Keratinocyte (primary cell): ENCODE measurements around the gene GAPDHS. TPM values are rescaled to one million over a fixed set of nuclear protein-coding genes. Genes with fewer than 3 reads are reported as not detected.

Experiments used
- DNase-seq: peaks from one replicate; pipeline ENCODE4 v3.0.0-alpha.2; 2011; ENCODE audit warnings: low read depth, missing footprints, low spot score
- FAIRE-seq: peaks from 2 replicates; lab custom pipeline; 2011; peaks lifted over from hg19 to GRCh38; lab: Jason Lieb, UNC
- H2AFZ ChIP-seq: 2 replicates; pipeline ENCODE4 v1.6.0; 2012; ENCODE audit warnings: low read length, control low read depth, inconsistent platforms; ENCODE audit not compliant: control insufficient read depth
- H3K27ac ChIP-seq: 2 replicates; pipeline ENCODE4 v1.5.1; 2011; ENCODE audit warnings: low read length; ENCODE audit not compliant: control insufficient read depth, insufficient read depth
- H3K27me3 ChIP-seq: 3 replicates; pipeline ENCODE4 v1.6.0; 2011; ENCODE audit warnings: low read length; ENCODE audit not compliant: control insufficient read depth, insufficient read depth; ENCODE audit errors: extremely low read depth
- H3K36me3 ChIP-seq, 2 experiments: 2 replicates in 1 of 2; 3 replicates in 1 of 2; pipeline ENCODE4 v1.5.1; 2011; ENCODE audit warnings: low read length in 2 of 2, mild to moderate bottlenecking in 1 of 2; ENCODE audit not compliant: control insufficient read depth in 2 of 2, insufficient read depth in 2 of 2; ENCODE audit errors: extremely low read depth in 1 of 2
- H3K4me1 ChIP-seq: 3 replicates; pipeline ENCODE4 v1.5.1; 2011; ENCODE audit warnings: low read length; ENCODE audit not compliant: control insufficient read depth, insufficient read depth; ENCODE audit errors: extremely low read depth
- H3K4me2 ChIP-seq: 3 replicates; pipeline ENCODE4 v1.6.0; 2011; ENCODE audit warnings: low read depth, low read length; ENCODE audit not compliant: control insufficient read depth, insufficient read depth; ENCODE audit errors: extremely low read depth
- H3K4me3 ChIP-seq, 3 experiments: fragments of 200-600 bp in 1 of 3; sonication (generic) in 1 of 3; 2 replicates in 2 of 3; 3 replicates in 1 of 3; pipeline ENCODE4 v1.5.1; 2011 to 2016; ENCODE audit warnings: low read length in 3 of 3, mild to moderate bottlenecking in 3 of 3, control low read depth in 2 of 3, inconsistent platforms in 1 of 3, low read depth in 1 of 3, mixed read lengths in 1 of 3, mixed run types in 1 of 3, moderate library complexity in 1 of 3; ENCODE audit not compliant: control insufficient read depth in 2 of 3, insufficient read depth in 2 of 3; ENCODE audit errors: extremely low read depth in 1 of 3
- H3K79me2 ChIP-seq: 2 replicates; pipeline ENCODE4 v1.6.0; 2012; ENCODE audit warnings: low read length; ENCODE audit not compliant: control insufficient read depth, insufficient read depth
- H3K9ac ChIP-seq: 3 replicates; pipeline ENCODE4 v1.6.0; 2011; ENCODE audit warnings: low read length; ENCODE audit not compliant: control insufficient read depth, insufficient read depth; ENCODE audit errors: extremely low read depth
- H3K9me1 ChIP-seq: 3 replicates; pipeline ENCODE4 v1.6.0; 2011; ENCODE audit warnings: low read length; ENCODE audit not compliant: control insufficient read depth, insufficient read depth; ENCODE audit errors: extremely low read depth
- H3K9me3 ChIP-seq: 2 replicates; pipeline ENCODE4 v1.5.1; 2012; ENCODE audit warnings: low read depth, low read length; ENCODE audit not compliant: control insufficient read depth
- H4K20me1 ChIP-seq: 3 replicates; pipeline ENCODE4 v1.6.0; 2011; ENCODE audit warnings: low read length; ENCODE audit not compliant: control insufficient read depth, insufficient read depth; ENCODE audit errors: extremely low read depth
- EZH2 ChIP-seq: IDR thresholded peaks from one replicate; pipeline ENCODE4 v1.6.1; 2012; ENCODE audit warnings: inconsistent platforms, mild to moderate bottlenecking, low read length, moderate library complexity
- dilution Hi-C: fragments of 300-500 bp; cut with MboI; formaldehyde crosslinking; loops from one replicate; pipeline ENCODE4 v1.7.0; 2020; ENCODE audit warnings: low sequenced_read_pairs; ENCODE audit not compliant: extremely low pct_ligation_motif_present
- polyA plus RNA-seq, 5 experiments: library from polyadenylated mRNA; depleted of rRNA in 3 of 5; stranded (reverse) in 3 of 5; stranded (forward) in 1 of 5; unstranded in 1 of 5; fragments of >200 nt; gene quantifications; 1 replicate in 1 of 5; 2 replicates in 3 of 5; 3 replicates in 1 of 5; pipeline versions ENCODE4 v1.2.1 to v1.2.3, GENCODE V29; 2011 to 2012; ENCODE audit warnings: missing spikeins in 2 of 5, low read depth in 1 of 5, low replicate concordance in 1 of 5
- TF ChIP-seq, protein P1 (sequence below), 3 experiments: IDR thresholded peaks in 1 of 3; conservative IDR thresholded peaks in 1 of 3; optimal IDR thresholded peaks in 1 of 3; 2 replicates in 2 of 3; 3 replicates in 1 of 3; pipeline versions ENCODE3 to v1.5.1; 2011; ENCODE audit warnings: low read length in 3 of 3, mild to moderate bottlenecking in 3 of 3, moderate library complexity in 2 of 3, control low read depth in 1 of 3, inconsistent platforms in 1 of 3; ENCODE audit not compliant: insufficient read depth in 2 of 3; ENCODE audit errors: extremely low read depth in 1 of 3

Gene GAPDHS
- polyA plus RNA-seq, 1 donor (not counting 4 experiments of a cell fraction or from before 2014, with no cell fraction given), result 0.08 TPM

DNA sequence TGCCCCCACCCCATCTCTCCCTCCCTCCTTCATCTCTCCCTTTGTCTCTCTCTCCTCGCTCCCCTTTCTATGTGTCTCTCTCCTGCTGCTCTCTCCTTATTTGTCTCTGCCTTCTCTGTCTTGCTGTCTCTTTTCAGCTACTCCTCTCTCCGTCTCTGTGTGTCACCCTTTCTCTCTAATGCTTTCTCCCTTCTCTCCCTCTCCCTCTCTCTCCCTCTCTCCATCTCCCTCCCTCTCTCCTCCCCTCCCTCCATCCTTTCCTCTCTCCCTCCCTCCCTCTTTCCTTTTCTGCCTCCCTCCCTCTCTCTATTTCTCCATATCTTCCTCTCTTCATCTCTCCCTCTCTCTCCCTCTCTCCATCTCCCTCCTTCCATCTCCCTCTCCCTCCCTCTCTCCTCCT is 29.5 kb downstream of the GAPDHS start:
- Histone ChIP-seq H3K36me3 (no peaks in the 10 kb centered on the region), H3K4me3 (no peak overlapping the region), H3K79me2 (no peaks in the 10 kb centered on the region), H3K9me3 (no peaks in the 10 kb centered on the region), H3K27ac (no peak overlapping the region), H3K9ac (no peak overlapping the region), H3K4me2 (no peak overlapping the region), H3K9me1 (no peaks in the 10 kb centered on the region), H3K4me1 (no peaks in the 10 kb centered on the region), H3K27me3 (peaks cover 23% of the 10 kb centered on the region), H4K20me1 (no peaks in the 10 kb centered on the region), H2AFZ (no peak overlapping the region)
- DNase-seq, result no peak
- dilution Hi-C loops, result no loop called here
- FAIRE-seq, result no peak
- TF ChIP-seq, protein P1, sequence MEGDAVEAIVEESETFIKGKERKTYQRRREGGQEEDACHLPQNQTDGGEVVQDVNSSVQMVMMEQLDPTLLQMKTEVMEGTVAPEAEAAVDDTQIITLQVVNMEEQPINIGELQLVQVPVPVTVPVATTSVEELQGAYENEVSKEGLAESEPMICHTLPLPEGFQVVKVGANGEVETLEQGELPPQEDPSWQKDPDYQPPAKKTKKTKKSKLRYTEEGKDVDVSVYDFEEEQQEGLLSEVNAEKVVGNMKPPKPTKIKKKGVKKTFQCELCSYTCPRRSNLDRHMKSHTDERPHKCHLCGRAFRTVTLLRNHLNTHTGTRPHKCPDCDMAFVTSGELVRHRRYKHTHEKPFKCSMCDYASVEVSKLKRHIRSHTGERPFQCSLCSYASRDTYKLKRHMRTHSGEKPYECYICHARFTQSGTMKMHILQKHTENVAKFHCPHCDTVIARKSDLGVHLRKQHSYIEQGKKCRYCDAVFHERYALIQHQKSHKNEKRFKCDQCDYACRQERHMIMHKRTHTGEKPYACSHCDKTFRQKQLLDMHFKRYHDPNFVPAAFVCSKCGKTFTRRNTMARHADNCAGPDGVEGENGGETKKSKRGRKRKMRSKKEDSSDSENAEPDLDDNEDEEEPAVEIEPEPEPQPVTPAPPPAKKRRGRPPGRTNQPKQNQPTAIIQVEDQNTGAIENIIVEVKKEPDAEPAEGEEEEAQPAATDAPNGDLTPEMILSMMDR (optimal IDR thresholded peaks at IDR 0.05 in 1 of 3, IDR thresholded peaks at IDR 0.05 in 1 of 3, conservative IDR thresholded peaks at IDR 0.05 in 1 of 3; ENCODE audit: extremely low read depth in 1 of 3, insufficient read depth in 2 of 3, low read length in 3 of 3), result no peak
- no peak for TF ChIP-seq EZH2

DNA sequence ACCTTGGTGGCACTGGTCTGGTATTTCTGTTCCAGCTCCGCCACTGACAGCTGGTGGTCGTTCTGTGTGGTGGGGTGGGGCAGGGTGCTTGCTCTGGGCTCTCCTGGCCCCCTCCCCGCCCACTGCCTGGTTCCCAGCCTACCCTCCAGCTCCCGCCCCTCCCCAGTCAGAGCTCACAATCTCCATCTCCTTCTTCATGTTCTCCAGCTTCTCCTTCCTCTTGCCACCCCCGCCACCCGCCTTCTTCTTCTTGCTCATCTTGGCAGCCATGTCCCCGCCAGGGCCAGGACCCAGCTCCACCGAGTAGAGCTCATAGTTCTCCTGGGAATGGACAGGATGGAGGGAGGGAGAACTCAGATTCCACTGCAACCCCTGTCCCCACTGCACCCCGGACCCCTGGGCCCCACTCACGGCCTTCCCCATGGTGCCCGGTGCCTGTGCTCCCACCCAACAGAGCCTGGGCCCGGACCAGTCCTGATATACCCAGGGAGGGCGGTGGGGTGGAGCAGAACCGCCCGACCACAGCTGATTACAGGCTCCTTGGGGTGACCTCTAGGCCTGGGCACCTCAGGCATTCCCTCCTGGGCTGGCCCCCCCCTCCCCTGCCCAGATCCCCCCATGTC is 30.1 kb downstream of the GAPDHS start, which contains the start of gene ATP4A:
ATP4A (minus strand) TSS at position 452 of the 623 bp plus-strand sequence; CDS start at position 423, 29 bp downstream.
- DNase-seq, result no peak
- Histone ChIP-seq H3K4me3 (no peak within 1 kb of the TSS), H3K4me1 (no peaks in the 10 kb centered on the region), H3K27me3 (peaks cover 22% of the 10 kb centered on the region), H3K79me2 (no peaks in the 10 kb centered on the region), H2AFZ (no peak within 1 kb of the TSS), H4K20me1 (no peaks in the 10 kb centered on the region), H3K9ac (no peak within 1 kb of the TSS), H3K27ac (no peak within 1 kb of the TSS), H3K36me3 (no peaks in the 10 kb centered on the region), H3K4me2 (no peak within 1 kb of the TSS), H3K9me1 (no peaks in the 10 kb centered on the region), H3K9me3 (no peaks in the 10 kb centered on the region)
- no peak for FAIRE-seq
- dilution Hi-C loops, result no loop called here
- TF ChIP-seq, protein P1 (optimal IDR thresholded peaks at IDR 0.05 in 1 of 3, IDR thresholded peaks at IDR 0.05 in 1 of 3, conservative IDR thresholded peaks at IDR 0.05 in 1 of 3; ENCODE audit: extremely low read depth in 1 of 3, insufficient read depth in 2 of 3, low read length in 3 of 3), result no peak
- TF ChIP-seq EZH2, result no peak
